Measurements from ENCODE around the gene DMD. TPM values are rescaled to one million over a fixed set of nuclear protein-coding genes. Genes with fewer than 3 reads are reported as not detected.

DMD gene
- total and polyA plus RNA-seq, 2 donors (not counting 1 experiment from before 2014, with no cell fraction given), result 5.1 to 7.2 TPM

DNA sequence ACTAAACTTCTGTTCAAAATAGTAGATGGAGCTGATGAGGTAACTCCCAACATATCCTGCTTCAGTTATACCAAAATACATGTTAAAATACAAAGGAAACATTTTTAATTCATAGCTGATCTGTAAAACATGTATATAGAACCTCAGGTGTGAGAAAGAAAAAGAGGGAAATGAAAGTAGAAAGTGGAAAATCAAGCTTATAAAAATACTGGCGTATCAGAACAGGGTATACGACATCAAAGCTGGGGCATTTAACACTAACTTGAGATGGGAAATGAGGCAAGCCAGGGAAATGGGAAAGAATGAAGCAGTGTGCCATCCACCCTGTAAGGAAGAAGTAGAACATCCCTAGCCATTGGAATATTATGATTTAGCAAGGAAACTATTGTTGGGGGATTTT is 767.5 kb downstream of the DMD start:
- DNase-seq (ENCODE audit: low read depth in 2 of 2), result no peak
- Histone ChIP-seq H3K79me2 (ENCODE audit: control insufficient read depth, insufficient read depth, low read length) (no peaks in the 10 kb centered on the region), H3K27me3 (ENCODE audit: control insufficient read depth, insufficient read depth, low read length) (no peaks in the 10 kb centered on the region), H3K9ac (ENCODE audit: insufficient read depth, low read length) (no peak overlapping the region), H3K36me3 (ENCODE audit: control insufficient read depth, insufficient read depth, low read length) (no peaks in the 10 kb centered on the region), H2AFZ (ENCODE audit: low read length) (no peak overlapping the region), H4K20me1 (ENCODE audit: control insufficient read depth, extremely low read depth, insufficient read depth, low read length) (no peaks in the 10 kb centered on the region), H3K27ac (ENCODE audit: insufficient read depth, low read length) (no peak overlapping the region), H3K9me3 (ENCODE audit: control insufficient read depth, insufficient read depth, low read depth, low read length) (no peaks in the 10 kb centered on the region), H3K4me3 (replicated peaks in 1 of 4; ENCODE audit: control extremely low read depth in 1 of 4, insufficient read depth in 1 of 4, low read depth in 3 of 4, low read length in 4 of 4) (no peak overlapping the region), H3K4me2 (ENCODE audit: extremely low read depth, insufficient read depth, low read length) (no peak overlapping the region), H3K4me1 (ENCODE audit: control insufficient read depth, extremely low read depth, insufficient read depth, low read length) (no peaks in the 10 kb centered on the region)
- TF ChIP-seq, protein P1, sequence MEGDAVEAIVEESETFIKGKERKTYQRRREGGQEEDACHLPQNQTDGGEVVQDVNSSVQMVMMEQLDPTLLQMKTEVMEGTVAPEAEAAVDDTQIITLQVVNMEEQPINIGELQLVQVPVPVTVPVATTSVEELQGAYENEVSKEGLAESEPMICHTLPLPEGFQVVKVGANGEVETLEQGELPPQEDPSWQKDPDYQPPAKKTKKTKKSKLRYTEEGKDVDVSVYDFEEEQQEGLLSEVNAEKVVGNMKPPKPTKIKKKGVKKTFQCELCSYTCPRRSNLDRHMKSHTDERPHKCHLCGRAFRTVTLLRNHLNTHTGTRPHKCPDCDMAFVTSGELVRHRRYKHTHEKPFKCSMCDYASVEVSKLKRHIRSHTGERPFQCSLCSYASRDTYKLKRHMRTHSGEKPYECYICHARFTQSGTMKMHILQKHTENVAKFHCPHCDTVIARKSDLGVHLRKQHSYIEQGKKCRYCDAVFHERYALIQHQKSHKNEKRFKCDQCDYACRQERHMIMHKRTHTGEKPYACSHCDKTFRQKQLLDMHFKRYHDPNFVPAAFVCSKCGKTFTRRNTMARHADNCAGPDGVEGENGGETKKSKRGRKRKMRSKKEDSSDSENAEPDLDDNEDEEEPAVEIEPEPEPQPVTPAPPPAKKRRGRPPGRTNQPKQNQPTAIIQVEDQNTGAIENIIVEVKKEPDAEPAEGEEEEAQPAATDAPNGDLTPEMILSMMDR (conservative IDR thresholded peaks at IDR 0.05 in 1 of 2, IDR thresholded peaks at IDR 0.05 in 1 of 2; ENCODE audit: low read depth in 1 of 2, low read length in 2 of 2), result no peak
- no peak for TF ChIP-seq EZH2 (IDR thresholded peaks at IDR 0.05; ENCODE audit: low read length, missing control alignments)

DNA sequence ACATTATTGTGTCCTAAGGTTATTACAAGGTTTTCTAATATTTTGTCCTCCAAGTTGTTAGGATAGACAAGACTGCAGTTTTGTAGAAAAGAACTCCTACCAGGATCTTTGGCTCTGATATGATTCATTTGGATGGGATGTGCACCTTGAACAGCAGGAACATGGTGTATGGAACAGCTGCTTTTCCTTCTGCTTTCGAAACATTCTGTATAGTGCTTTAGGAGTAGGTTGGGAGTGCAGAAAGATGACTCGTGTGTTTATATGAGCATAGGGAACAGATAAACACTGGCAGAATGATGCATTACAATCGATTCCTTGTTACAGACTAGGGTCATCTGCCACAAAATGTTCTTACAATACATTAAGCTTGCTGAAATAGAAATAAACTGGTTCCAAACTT is 790.1 kb downstream of the DMD start:
- Histone ChIP-seq H3K4me2 (ENCODE audit: extremely low read depth, insufficient read depth, low read length) (no peak overlapping the region), H3K36me3 (ENCODE audit: control insufficient read depth, insufficient read depth, low read length) (no peaks in the 10 kb centered on the region), H3K9me3 (ENCODE audit: control insufficient read depth, insufficient read depth, low read depth, low read length) (no peaks in the 10 kb centered on the region), H4K20me1 (ENCODE audit: control insufficient read depth, extremely low read depth, insufficient read depth, low read length) (no peaks in the 10 kb centered on the region), H2AFZ (ENCODE audit: low read length) (no peak overlapping the region), H3K27me3 (ENCODE audit: control insufficient read depth, insufficient read depth, low read length) (no peaks in the 10 kb centered on the region), H3K4me3 (replicated peaks in 1 of 4; ENCODE audit: control extremely low read depth in 1 of 4, insufficient read depth in 1 of 4, low read depth in 3 of 4, low read length in 4 of 4) (no peak overlapping the region), H3K9ac (ENCODE audit: insufficient read depth, low read length) (no peak overlapping the region), H3K79me2 (ENCODE audit: control insufficient read depth, insufficient read depth, low read length) (no peaks in the 10 kb centered on the region), H3K27ac (ENCODE audit: insufficient read depth, low read length) (no peak overlapping the region), H3K4me1 (ENCODE audit: control insufficient read depth, extremely low read depth, insufficient read depth, low read length) (no peaks in the 10 kb centered on the region)
- DNase-seq (ENCODE audit: low read depth in 2 of 2), result peak in 1 of 2 donors; percentile 28
- TF ChIP-seq EZH2 (IDR thresholded peaks at IDR 0.05; ENCODE audit: low read length, missing control alignments), result no peak
- TF ChIP-seq, protein P1 (conservative IDR thresholded peaks at IDR 0.05 in 1 of 2, IDR thresholded peaks at IDR 0.05 in 1 of 2; ENCODE audit: low read depth in 1 of 2, low read length in 2 of 2), result no peak

DNA sequence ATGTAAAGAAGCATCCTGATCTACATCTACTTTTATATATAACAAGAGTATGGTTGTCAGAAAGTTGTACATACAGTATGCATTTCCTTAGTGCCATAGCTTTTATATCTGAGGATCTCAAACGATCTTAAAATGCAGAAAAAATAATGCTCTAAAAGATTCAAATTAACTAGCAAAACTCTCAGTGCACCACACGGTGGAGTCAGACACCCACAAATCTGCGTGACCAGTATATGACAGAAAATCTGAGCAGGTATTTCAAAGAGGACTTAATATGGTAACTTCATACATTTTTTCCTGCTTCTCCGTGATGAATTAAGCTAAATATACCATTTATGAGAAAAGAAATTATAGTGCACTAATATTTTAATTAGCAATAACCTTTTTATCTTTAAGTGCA is 803.0 kb downstream of the DMD start:
- Histone ChIP-seq H3K36me3 (ENCODE audit: control insufficient read depth, insufficient read depth, low read length) (no peaks in the 10 kb centered on the region), H3K79me2 (ENCODE audit: control insufficient read depth, insufficient read depth, low read length) (no peaks in the 10 kb centered on the region), H2AFZ (ENCODE audit: low read length) (no peak overlapping the region), H3K27me3 (ENCODE audit: control insufficient read depth, insufficient read depth, low read length) (no peaks in the 10 kb centered on the region), H4K20me1 (ENCODE audit: control insufficient read depth, extremely low read depth, insufficient read depth, low read length) (no peaks in the 10 kb centered on the region), H3K27ac (ENCODE audit: insufficient read depth, low read length) (no peak overlapping the region), H3K4me3 (replicated peaks in 1 of 4; ENCODE audit: control extremely low read depth in 1 of 4, insufficient read depth in 1 of 4, low read depth in 3 of 4, low read length in 4 of 4) (no peak overlapping the region), H3K9ac (ENCODE audit: insufficient read depth, low read length) (no peak overlapping the region), H3K4me2 (ENCODE audit: extremely low read depth, insufficient read depth, low read length) (no peak overlapping the region), H3K9me3 (ENCODE audit: control insufficient read depth, insufficient read depth, low read depth, low read length) (no peaks in the 10 kb centered on the region), H3K4me1 (ENCODE audit: control insufficient read depth, extremely low read depth, insufficient read depth, low read length) (no peaks in the 10 kb centered on the region)
- TF ChIP-seq, protein P1 (conservative IDR thresholded peaks at IDR 0.05 in 1 of 2, IDR thresholded peaks at IDR 0.05 in 1 of 2; ENCODE audit: low read depth in 1 of 2, low read length in 2 of 2), result peak in 1 of 2 donors; percentile 35
- TF ChIP-seq EZH2 (IDR thresholded peaks at IDR 0.05; ENCODE audit: low read length, missing control alignments), result no peak
- DNase-seq (ENCODE audit: low read depth in 2 of 2), result peak in 1 of 2 donors; percentile 42
